ENCODE data around the gene PPM1L.

DNA sequence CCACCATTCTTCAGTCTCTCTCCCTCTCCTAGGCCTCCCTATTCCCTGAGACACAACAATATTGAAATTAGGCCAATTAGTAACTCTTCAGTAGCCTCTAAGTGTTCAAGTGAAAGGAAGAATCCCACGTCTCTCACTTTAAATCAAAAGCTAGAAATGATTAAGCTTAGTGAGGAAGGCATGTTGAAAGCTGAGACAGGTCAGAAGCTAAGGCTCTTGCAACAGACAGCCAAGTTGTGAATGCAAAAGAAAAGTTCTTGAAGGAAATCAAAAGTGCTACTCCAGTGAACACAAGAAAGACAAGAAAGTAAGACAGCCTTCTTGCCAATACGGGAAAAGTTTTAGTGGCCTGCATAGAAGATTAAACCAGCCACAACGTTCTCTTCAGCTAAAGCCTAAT is 41.3 kb downstream of the PPM1L start:
- TF ChIP-seq, protein P1, sequence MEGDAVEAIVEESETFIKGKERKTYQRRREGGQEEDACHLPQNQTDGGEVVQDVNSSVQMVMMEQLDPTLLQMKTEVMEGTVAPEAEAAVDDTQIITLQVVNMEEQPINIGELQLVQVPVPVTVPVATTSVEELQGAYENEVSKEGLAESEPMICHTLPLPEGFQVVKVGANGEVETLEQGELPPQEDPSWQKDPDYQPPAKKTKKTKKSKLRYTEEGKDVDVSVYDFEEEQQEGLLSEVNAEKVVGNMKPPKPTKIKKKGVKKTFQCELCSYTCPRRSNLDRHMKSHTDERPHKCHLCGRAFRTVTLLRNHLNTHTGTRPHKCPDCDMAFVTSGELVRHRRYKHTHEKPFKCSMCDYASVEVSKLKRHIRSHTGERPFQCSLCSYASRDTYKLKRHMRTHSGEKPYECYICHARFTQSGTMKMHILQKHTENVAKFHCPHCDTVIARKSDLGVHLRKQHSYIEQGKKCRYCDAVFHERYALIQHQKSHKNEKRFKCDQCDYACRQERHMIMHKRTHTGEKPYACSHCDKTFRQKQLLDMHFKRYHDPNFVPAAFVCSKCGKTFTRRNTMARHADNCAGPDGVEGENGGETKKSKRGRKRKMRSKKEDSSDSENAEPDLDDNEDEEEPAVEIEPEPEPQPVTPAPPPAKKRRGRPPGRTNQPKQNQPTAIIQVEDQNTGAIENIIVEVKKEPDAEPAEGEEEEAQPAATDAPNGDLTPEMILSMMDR (conservative IDR thresholded peaks at IDR 0.05), result no peak
- TF ChIP-seq EZH2 (IDR thresholded peaks at IDR 0.05; ENCODE audit: low read depth), result no peak

All from PC-9 (cell line).